GM12864 (cell line): ENCODE results near the gene JTB.
A peak's percentile ranks its signal among the peaks of the same experiment; 100 is the strongest.

Experiments used
- DNase-seq: peaks from one replicate; pipeline ENCODE4 v3.0.0-alpha.2; 2011; ENCODE audit warnings: low read depth
- H3K4me3 ChIP-seq: 2 replicates; pipeline ENCODE4 v1.5.1; 2011; ENCODE audit warnings: mild to moderate bottlenecking, low read depth, low read length, control low read depth
- TF ChIP-seq, protein P1 (sequence below): IDR thresholded peaks from 2 replicates; pipeline ENCODE4 v1.5.1; 2011; ENCODE audit warnings: low read depth, mild to moderate bottlenecking, moderate library complexity, low read length, control low read depth, inconsistent platforms; ENCODE audit errors: missing control alignments

JTB gene

DNA sequence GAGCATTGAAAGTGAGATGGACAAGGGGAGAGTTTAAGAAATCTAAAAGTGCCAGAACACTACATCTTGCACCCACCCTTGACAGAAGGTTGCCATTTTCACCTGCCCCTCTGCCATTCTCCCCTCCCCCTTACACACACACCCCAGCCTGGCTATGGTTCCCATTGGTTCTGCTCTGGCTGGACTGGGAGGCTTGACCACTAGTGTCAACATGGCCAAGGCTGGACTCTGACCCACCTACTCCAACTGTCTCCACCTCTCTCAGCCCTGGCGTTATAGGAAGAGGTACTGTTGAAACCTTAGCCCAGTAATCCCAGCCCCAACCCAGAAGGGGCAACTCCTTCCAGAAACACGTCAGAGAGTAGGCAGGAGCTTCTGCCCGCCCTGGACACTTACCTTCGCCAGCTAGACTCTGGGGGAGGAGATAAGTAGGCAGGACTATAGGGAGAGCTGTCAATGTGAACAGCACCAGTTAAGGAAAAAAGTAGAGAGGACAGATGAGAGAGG lies 23.6 kb downstream of the JTB start:
- TF ChIP-seq, protein P1, sequence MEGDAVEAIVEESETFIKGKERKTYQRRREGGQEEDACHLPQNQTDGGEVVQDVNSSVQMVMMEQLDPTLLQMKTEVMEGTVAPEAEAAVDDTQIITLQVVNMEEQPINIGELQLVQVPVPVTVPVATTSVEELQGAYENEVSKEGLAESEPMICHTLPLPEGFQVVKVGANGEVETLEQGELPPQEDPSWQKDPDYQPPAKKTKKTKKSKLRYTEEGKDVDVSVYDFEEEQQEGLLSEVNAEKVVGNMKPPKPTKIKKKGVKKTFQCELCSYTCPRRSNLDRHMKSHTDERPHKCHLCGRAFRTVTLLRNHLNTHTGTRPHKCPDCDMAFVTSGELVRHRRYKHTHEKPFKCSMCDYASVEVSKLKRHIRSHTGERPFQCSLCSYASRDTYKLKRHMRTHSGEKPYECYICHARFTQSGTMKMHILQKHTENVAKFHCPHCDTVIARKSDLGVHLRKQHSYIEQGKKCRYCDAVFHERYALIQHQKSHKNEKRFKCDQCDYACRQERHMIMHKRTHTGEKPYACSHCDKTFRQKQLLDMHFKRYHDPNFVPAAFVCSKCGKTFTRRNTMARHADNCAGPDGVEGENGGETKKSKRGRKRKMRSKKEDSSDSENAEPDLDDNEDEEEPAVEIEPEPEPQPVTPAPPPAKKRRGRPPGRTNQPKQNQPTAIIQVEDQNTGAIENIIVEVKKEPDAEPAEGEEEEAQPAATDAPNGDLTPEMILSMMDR = no peak
- DNase-seq = no peak
- no peak overlapping the region for H3K4me3 ChIP-seq

DNA sequence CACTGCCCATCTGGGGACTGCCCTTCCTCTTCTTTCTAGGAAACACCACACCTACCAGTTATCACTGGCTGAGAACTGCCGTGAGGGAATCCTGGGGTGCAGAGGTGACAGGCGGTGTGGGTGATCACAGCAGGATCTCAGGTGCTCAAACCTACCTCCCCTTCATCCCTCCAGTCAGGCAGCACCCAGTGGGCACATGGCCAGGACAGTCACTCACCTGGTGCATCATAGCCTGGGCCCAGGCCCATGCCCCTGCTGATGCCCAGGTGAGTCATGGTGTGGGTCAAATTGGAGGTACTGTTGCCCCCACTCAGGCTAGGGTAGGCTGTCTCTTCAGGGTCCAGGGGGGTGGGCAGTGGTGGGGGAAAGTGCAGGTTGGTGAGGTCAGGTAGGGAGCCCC lies 25.7 kb downstream of the JTB start:
- H3K4me3 ChIP-seq = no peak overlapping the region
- no peak for DNase-seq
- TF ChIP-seq, protein P1 = no peak

DNA sequence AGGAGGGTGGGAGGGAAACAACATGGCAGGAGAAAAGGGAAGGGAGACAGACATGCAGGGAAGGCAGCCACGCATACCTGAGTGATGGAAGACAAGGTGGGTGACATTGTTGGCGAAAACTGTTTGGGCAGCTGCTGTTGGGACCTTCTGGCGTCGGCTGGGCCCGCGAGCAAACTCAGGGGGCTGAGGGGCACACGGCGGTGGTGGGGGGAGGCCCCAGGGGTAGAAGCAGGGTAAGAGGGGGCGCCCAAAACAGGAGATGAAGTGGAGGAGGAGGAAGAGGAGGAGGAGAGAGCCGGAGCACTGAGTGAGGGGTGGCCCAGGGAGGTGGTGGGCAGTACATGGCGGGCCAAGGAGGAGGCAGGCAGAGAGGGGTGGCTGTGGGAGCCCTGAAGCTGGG lies 26.3 kb downstream of the JTB start:
- no peak overlapping the region for H3K4me3 ChIP-seq
- no peak for DNase-seq
- TF ChIP-seq, protein P1 = no peak

DNA sequence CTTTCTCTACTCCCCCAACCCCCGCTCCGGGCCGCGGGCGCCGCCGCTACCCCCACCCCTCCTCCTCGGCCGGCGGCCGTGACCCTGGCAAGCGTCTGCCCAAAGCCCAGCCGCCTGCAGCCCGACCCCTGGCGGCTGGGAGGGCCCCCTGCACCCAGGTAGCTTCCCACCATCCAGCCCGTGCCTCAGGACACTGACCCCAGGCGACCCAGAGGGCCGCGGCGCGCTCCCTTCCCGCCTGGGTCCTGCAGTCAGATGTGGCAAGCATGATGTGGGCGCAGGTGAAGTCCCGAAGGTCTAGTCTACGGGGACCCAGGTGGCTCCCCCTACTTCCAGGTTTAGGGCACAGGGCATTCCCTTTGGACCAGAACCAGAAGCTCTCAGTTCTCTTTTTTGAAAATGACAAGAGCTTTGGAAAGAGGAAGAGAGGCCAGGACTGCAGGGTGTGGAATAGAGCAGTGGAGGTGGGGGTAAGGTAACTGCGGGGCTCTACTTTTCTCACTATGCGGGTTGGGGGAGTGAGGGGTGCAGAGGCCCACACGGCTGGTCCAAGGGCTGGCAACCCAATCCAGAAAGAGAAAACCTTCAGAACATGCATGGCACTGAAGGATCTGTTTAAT lies 30.7 kb downstream of the JTB start, which contains the start of gene DENND4B:
TSS of gene DENND4B (minus strand) at position 97 of the 620 bp plus-strand sequence. CDS start 2,344 bp downstream, outside the sequence.
- TF ChIP-seq, protein P1 = peak; percentile 86
- H3K4me3 ChIP-seq = peak within 1 kb of the TSS; percentile 78
- DNase-seq = no peak

DNA sequence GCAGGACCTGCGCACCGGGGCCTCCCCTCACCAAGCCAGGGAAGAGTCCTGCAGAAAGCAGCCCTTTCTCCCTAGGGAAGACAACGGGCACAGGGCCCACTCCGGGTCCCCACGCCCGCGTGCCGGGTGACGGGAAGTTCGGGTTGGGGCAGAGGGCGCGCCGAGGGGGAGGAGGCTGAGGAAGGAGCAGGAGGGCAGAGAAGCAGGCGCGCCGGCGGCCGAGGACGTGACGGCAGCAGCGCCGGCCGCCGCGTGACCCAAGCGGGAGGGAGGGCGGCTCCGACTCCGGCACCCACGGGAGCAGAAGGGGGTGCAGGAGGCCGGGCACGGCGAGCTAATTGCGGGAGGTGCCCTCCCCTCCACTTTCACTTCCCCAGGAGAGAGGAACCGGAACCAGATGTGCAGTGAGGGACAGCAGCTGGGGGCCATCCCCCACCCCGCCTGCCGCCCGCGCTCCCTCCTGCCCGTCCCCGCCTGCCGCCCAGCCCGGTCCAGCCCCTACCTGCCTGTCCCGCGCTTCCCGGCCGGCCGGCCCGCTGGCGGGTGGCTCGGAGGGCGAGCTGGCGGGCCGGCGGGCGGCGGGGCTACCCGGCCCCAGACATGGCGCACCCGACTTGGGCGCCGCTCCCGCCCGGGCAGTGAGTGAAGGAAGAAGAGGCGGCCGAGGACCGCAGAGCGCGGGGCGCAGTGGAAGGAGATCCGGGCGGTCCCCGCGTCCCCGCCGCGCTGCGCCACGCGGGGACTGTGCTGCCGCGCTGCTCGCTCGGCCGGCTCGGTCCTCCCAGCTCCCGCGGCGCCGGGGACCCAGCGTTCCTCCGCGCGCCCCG lies 31.5 kb downstream of the JTB start:
- TF ChIP-seq, protein P1 = no peak
- H3K4me3 ChIP-seq = peak overlapping the region; percentile 78
- peak; percentile 86 for DNase-seq

DNA sequence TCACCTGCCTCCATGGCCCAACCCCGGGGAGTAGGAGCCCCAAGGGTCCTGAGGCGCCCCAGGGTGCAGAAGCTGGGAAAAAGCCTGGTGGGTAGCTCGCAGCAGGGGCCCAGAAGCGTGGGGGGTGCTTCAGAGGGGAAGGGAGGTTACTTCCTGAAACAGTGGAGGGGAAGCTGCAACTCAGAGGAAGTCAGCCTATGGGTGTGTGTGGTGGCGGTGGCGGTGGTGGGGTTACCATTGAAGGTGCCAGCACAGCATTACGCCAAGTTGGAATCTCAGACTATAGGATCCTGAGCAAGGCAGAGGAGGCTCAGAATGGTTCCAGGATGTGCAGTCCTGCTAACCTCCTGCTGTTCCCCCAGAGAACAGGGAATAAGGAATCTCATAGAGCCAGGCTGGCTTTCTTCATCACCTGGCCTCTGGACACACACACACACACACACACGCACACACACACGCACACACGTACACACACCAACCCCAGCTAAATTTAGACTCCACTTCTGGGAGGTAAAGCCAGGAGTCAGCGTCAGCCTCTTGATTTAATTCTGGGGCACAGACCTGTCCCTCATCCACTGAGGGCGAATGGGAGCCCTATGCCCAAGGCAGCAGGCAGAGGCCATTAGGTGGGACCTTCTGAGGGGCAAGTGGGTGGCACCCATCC lies 32.2 kb downstream of the JTB start:
- no peak for DNase-seq
- TF ChIP-seq, protein P1 = no peak
- H3K4me3 ChIP-seq = peak overlapping the region; percentile 78
